HUES48 (cell line): Measurements from ENCODE around the gene MLEC.

Experiments used
- H3K27ac ChIP-seq: one replicate; pipeline ENCODE4 v1.7.0; 2013; ENCODE audit warnings: low read depth, low read length, inconsistent platforms
- H3K27me3 ChIP-seq: 2 replicates; pipeline ENCODE4 v1.6.1; 2013; ENCODE audit warnings: mild to moderate bottlenecking, low read length; ENCODE audit not compliant: control insufficient read depth, insufficient read depth
- H3K36me3 ChIP-seq: 2 replicates; pipeline ENCODE4 v1.6.1; 2013; ENCODE audit warnings: low read length; ENCODE audit not compliant: control insufficient read depth, insufficient read depth
- H3K4me1 ChIP-seq: 2 replicates; pipeline ENCODE4 v1.6.1; 2013; ENCODE audit warnings: mild to moderate bottlenecking, low read length; ENCODE audit not compliant: control insufficient read depth, insufficient read depth
- H3K4me3 ChIP-seq: 2 replicates; pipeline ENCODE4 v1.5.1; 2013; ENCODE audit warnings: mild to moderate bottlenecking, low read depth, low read length
- H3K9ac ChIP-seq: 2 replicates; pipeline ENCODE4 v1.6.1; 2013; ENCODE audit warnings: mild to moderate bottlenecking, low read depth, low read length, moderate library complexity
- H3K9me3 ChIP-seq: 2 replicates; pipeline ENCODE4 v1.6.1; 2013; ENCODE audit warnings: low read length; ENCODE audit not compliant: control insufficient read depth, insufficient read depth

MLEC gene

DNA sequence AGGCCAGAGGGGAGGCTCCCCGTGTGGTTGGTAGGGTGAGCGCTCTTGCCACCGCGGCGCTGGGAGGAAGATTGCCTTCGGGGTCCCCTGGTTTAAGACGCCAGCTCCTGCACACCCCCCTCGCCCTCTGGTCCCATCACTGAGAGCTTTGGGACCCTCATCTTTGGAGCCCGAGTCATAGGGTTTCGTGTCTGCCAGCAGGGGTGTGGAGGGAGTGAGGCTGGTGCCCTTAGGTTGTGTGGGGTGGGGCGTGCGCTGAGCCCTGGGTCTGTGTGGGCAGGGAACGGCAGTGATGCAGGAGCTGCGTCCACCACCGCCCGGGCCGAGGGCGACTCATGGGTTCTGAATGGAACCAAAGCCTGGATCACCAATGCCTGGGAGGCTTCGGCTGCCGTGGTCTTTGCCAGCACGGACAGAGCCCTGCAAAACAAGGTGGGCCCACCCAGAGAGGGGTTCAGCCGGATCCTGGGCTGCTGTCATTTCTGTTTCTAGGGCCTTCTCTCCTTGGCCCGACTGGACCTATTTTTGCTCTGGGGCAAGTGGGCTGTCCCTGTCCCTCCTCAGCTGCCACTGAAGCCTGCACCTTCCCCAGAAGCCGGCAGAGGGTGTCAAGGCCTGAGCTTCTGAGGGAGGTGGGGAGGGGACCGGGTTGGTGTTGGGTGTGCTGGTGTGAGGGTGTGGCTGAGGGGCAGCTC, 50.8 kb downstream of the MLEC start:
- no peaks in the 10 kb centered on the region for H3K36me3 ChIP-seq
- H3K9me3 ChIP-seq, result no peaks in the 10 kb centered on the region
- no peaks in the 10 kb centered on the region for H3K4me1 ChIP-seq
- H3K27me3 ChIP-seq, result no peaks in the 10 kb centered on the region
- no peak overlapping the region for H3K4me3 ChIP-seq
- H3K9ac ChIP-seq, result no peak overlapping the region
- no peak overlapping the region for H3K27ac ChIP-seq

DNA sequence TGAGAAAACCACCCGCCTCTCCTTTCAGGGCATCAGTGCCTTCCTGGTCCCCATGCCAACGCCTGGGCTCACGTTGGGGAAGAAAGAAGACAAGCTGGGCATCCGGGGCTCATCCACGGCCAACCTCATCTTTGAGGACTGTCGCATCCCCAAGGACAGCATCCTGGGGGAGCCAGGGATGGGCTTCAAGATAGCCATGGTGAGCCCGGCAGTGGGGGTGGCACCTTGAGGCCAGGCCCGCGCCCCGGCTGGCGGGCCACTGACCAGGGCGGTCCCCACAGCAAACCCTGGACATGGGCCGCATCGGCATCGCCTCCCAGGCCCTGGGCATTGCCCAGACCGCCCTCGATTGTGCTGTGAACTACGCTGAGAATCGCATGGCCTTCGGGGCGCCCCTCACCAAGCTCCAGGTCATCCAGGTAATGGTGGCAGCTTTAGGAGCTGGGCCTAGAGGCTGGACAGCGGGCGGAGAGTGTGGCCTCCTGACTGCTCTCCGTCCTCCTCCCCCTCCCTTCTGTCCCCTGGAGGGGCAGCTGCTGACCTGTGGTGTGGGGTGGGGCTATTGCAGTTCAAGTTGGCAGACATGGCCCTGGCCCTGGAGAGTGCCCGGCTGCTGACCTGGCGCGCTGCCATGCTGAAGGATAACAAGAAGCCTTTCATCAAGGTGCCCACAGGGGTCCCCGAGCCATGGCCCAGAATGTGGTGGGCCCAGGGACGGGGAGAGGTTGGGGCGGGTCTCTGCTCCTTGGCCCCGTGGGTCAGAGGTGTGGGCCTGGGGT, 51.5 kb downstream of the MLEC start:
- H3K9me3 ChIP-seq, result no peaks in the 10 kb centered on the region
- H3K36me3 ChIP-seq, result no peaks in the 10 kb centered on the region
- H3K9ac ChIP-seq, result no peak overlapping the region
- no peaks in the 10 kb centered on the region for H3K4me1 ChIP-seq
- H3K4me3 ChIP-seq, result no peak overlapping the region
- no peaks in the 10 kb centered on the region for H3K27me3 ChIP-seq
- no peak overlapping the region for H3K27ac ChIP-seq

- no peak overlapping the region for H3K27ac ChIP-seq
- no peak overlapping the region for H3K4me3 ChIP-seq
- H3K36me3 ChIP-seq, result no peaks in the 10 kb centered on the region
- H3K9me3 ChIP-seq, result no peaks in the 10 kb centered on the region
- no peaks in the 10 kb centered on the region for H3K27me3 ChIP-seq
- no peak overlapping the region for H3K9ac ChIP-seq
- no peaks in the 10 kb centered on the region for H3K4me1 ChIP-seq
These were observed 52.2 kb downstream of the MLEC start for GRCh38 chr12:120739031-120739762.

- H3K36me3 ChIP-seq, result no peaks in the 10 kb centered on the region
- no peaks in the 10 kb centered on the region for H3K9me3 ChIP-seq
- no peaks in the 10 kb centered on the region for H3K4me1 ChIP-seq
- H3K27me3 ChIP-seq, result no peaks in the 10 kb centered on the region
- no peak overlapping the region for H3K4me3 ChIP-seq
- no peak overlapping the region for H3K9ac ChIP-seq
- no peak overlapping the region for H3K27ac ChIP-seq
These were observed 53.1 kb downstream of the MLEC start for GRCh38 chr12:120739821-120740613.

DNA sequence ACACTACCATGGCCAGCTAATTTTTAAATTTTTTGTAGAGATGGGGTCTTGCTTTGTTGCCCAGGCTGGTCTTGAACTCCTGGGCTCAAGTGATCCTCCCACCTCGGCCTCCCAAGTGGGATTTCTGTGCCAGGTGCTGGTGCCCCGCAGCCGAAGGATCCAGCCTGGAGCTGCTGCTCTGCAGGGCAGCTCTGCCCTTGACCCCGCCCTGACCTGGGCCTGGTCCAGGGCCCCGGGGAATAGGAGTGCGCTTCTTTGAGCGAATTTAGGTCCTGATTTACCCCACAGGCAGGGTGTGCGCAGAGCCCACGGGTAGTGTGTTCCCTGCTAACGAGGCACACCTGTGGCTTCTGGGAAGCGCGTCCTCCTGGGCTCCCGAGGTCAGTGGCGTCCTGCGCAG, 53.9 kb downstream of the MLEC start:
- H3K36me3 ChIP-seq, result no peaks in the 10 kb centered on the region
- H3K4me3 ChIP-seq, result no peak overlapping the region
- no peak overlapping the region for H3K27ac ChIP-seq
- no peaks in the 10 kb centered on the region for H3K27me3 ChIP-seq
- no peaks in the 10 kb centered on the region for H3K9me3 ChIP-seq
- no peak overlapping the region for H3K9ac ChIP-seq
- no peaks in the 10 kb centered on the region for H3K4me1 ChIP-seq

- H3K4me3 ChIP-seq, result no peak overlapping the region
- H3K27ac ChIP-seq, result no peak overlapping the region
- H3K4me1 ChIP-seq, result no peaks in the 10 kb centered on the region
- H3K9ac ChIP-seq, result no peak overlapping the region
- no peaks in the 10 kb centered on the region for H3K36me3 ChIP-seq
- no peaks in the 10 kb centered on the region for H3K27me3 ChIP-seq
- no peaks in the 10 kb centered on the region for H3K9me3 ChIP-seq
These were observed 54.8 kb downstream of the MLEC start for GRCh38 chr12:120741476-120742421.

GRCh38 chr12:120744922-120745493, 58.1 kb downstream of the MLEC start:
- no peak overlapping the region for H3K4me3 ChIP-seq
- H3K9ac ChIP-seq, result no peak overlapping the region
- H3K4me1 ChIP-seq, result no peaks in the 10 kb centered on the region
- no peaks in the 10 kb centered on the region for H3K36me3 ChIP-seq
- H3K27me3 ChIP-seq, result no peaks in the 10 kb centered on the region
- H3K9me3 ChIP-seq, result no peaks in the 10 kb centered on the region
- H3K27ac ChIP-seq, result no peak overlapping the region

DNA sequence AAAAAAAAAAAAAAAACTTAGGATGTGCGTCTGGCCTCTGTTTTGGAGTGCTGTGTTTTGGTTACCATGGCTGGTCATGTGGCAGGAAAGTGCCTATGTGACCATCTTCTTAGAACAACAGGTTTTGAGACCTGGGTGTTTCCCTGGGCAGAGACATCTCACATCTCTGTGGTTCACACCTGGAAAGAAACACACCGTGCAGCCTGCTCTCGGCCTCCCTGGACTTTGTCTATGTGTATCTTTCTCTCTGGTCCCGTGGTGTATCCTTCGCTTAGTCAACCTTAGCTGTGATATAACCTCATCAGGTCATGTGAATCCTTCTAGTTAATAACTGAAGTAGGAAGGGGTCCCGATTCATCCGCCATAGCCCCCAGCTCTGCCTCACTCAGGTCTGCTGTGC, 61.3 kb downstream of the MLEC start:
- Histone ChIP-seq H3K4me1 (no peaks in the 10 kb centered on the region), H3K36me3 (no peaks in the 10 kb centered on the region), H3K27ac (no peak overlapping the region), H3K9me3 (no peaks in the 10 kb centered on the region), H3K9ac (no peak overlapping the region), H3K27me3 (no peaks in the 10 kb centered on the region), H3K4me3 (no peak overlapping the region)

DNA sequence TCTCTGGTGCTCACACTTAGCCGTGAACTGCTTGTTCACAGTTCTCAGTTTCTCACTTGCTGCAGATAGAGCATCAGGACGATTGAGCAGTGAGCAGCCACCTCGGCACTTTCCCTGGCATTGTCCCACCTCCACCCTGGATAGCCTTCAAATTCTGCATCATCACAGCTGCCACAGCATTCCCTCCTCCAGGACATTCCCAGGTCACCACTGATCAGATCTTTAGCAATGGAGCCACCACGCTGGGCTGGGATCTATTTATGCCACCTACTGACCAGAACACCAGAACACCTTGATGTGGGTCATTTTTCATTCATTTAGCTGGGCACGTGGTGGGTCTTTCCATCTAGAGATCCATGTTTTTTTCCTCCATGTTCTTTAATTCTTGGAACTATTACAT, 62.3 kb downstream of the MLEC start:
- Histone ChIP-seq H3K9ac (no peak overlapping the region), H3K4me1 (no peaks in the 10 kb centered on the region), H3K27me3 (no peaks in the 10 kb centered on the region), H3K27ac (no peak overlapping the region), H3K36me3 (no peaks in the 10 kb centered on the region), H3K4me3 (no peak overlapping the region), H3K9me3 (no peaks in the 10 kb centered on the region)

DNA sequence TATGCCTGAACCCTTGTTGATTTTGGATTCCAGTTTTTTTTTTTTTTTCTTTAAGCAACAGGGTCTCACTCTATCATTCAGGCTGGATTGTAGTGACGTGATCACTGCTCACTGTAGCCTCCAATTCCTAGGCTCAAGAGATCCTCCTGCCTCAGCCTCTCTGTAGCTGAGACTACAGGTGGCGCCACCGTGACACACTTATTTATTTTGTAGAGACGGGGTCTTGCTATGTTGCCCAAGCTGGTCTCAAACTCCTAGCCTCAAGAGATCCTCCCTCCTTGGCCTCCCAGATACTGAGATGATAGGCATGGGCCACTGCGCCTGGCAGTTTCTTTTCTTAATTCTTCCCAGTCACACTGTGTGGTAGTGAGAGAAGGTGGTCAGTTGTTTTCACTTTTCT, 63.9 kb downstream of the MLEC start:
- Histone ChIP-seq H3K9ac (no peak overlapping the region), H3K9me3 (no peaks in the 10 kb centered on the region), H3K4me3 (no peak overlapping the region), H3K36me3 (no peaks in the 10 kb centered on the region), H3K4me1 (no peaks in the 10 kb centered on the region), H3K27ac (no peak overlapping the region), H3K27me3 (no peaks in the 10 kb centered on the region)
